Endometrium (tissue), 2 donors: Measurements from ENCODE around the gene DCLK1.
"Not testable (repeated sequence)": the region's sequence is repeated elsewhere in the genome, so short reads cannot be mapped to it uniquely, and the experiment has no call there.

ENCODE experiments used
- FAIRE-seq: peaks from 2 replicates; lab custom pipeline; 2012; peaks lifted over from hg19 to GRCh38; lab: Jason Lieb, UNC
- donor health status: control.
- donor health status: control.

DCLK1 gene

GRCh38 chr13:36084131-36084530, 47.1 kb downstream of the DCLK1 start:
- no peak for FAIRE-seq

- FAIRE-seq: no peak
Measured at GRCh38 chr13:36082806-36083205, 48.4 kb downstream of the DCLK1 start.

GRCh38 chr13:36082396-36082795, 48.8 kb downstream of the DCLK1 start:
- FAIRE-seq: no peak

DNA sequence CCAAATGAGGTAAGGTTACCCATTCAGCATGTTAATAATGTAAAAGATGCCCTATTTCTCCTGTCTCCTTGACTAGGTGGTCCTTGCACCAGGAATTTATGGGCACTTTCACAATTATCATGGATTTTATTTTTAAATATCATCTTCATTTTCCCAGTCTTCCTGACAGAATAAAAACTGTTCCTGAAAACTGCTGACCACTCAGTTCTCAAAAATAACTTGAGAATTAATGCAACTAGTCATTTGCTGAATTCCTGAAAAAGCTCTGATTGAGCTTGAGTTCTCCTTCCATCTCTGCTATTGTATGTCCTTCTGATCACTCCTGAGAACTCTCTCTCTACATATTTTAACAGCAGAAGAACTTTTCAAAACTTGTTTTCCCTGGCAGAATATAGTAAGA, 55.0 kb downstream of the DCLK1 start:
- no peak for FAIRE-seq

DNA sequence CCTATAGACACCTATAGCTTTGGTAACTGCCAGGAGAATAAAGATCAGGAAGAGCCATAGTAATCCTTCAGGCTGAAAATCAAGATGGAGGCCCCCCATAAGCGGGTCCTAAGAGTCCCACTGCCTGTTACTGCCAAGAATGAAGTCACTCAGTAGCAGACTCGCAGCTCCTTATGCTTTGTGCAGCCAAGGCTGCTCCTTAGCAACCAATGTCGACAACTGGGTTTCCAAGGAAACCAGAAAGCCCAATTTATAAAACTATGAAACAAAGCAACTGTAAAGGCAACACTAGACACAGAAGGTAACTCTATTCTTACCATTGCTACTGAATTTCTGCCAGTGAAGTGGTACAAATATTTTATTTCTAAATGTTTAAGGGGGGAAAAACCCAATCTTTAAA, 56.5 kb downstream of the DCLK1 start:
- no peak for FAIRE-seq

GRCh38 chr13:36072152-36072935, 58.8 kb downstream of the DCLK1 start:
- no peak for FAIRE-seq

GRCh38 chr13:36070504-36071192, 60.5 kb downstream of the DCLK1 start:
- not testable (repeated sequence) for FAIRE-seq

DNA sequence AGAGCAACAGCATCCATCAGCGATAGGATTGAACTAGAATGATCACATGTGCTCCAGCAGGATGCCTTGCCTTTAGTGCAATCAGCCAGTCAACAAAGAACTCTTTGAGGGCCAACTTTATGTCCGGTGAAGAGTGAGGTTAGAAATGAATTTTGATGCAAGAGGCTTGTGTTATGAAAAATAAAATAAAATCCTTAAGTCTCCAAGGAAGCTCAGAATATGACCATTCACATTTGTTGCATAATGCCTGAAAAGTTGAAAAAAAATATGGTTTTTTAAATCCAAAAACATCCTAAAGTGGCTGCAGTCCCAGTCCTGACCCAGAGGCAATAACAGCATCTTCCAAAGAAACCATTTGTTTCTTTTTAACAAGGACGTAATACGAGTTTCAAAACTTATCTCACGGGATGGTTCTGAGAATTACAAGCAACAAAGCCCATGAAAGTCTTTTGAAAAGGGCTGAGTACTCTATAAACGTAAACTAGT, 61.3 kb downstream of the DCLK1 start:
- no peak for FAIRE-seq

- FAIRE-seq: no peak
Measured at GRCh38 chr13:36068991-36069390, 62.2 kb downstream of the DCLK1 start.

- FAIRE-seq: peak; percentile 43
Measured at GRCh38 chr13:36068566-36068965, 62.6 kb downstream of the DCLK1 start.

GRCh38 chr13:36067746-36068381, 63.3 kb downstream of the DCLK1 start:
- FAIRE-seq: peak; percentile 89

- FAIRE-seq: no peak
Measured at GRCh38 chr13:36062249-36062648, 68.9 kb downstream of the DCLK1 start.

- no peak for FAIRE-seq
Measured at GRCh38 chr13:36061621-36062020, 69.6 kb downstream of the DCLK1 start.

DNA sequence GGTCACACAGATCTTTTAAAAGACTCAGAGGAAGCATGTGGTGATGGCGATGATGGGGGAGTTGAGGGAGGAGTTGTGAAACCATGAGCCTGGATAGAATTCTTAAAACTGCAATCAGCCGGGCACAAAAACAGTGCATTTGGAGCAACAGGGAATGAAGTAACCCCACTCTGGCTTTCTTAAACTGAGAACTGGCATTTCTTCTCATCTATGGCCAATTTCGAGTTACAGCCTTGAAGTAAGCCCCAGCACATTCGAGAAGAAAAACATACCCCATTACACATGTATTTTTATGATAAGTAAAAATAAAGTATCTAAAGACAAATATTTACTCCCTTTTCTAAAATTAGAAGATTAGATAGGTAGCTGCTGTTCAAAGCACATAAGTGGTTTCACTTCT, 70.1 kb downstream of the DCLK1 start:
- no peak for FAIRE-seq

GRCh38 chr13:36059321-36059720, 71.9 kb downstream of the DCLK1 start:
- FAIRE-seq: no peak

- no peak for FAIRE-seq
Measured at GRCh38 chr13:36058116-36058515, 73.1 kb downstream of the DCLK1 start.

GRCh38 chr13:36057547-36057946, 73.6 kb downstream of the DCLK1 start:
- FAIRE-seq: no peak

DNA sequence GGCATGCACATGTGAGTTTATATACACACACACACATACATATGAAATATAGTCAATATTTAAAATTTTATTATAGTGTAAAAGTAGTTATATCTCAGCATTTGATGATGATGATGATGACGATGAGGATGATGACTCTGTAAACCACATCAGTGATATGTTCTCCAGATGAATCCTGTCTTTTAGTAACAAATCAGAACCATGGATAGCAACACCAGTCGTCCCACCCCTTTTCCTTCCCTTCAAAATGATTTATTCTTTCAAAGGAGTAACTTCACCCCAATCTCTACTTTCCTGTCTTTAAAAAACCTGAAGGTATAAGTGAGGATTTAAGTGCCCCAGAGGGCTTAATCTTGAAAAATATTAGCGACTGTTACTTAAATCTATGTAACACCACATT, 74.1 kb downstream of the DCLK1 start:
- no peak for FAIRE-seq

GRCh38 chr13:36055366-36055765, 75.8 kb downstream of the DCLK1 start:
- FAIRE-seq: no peak

DNA sequence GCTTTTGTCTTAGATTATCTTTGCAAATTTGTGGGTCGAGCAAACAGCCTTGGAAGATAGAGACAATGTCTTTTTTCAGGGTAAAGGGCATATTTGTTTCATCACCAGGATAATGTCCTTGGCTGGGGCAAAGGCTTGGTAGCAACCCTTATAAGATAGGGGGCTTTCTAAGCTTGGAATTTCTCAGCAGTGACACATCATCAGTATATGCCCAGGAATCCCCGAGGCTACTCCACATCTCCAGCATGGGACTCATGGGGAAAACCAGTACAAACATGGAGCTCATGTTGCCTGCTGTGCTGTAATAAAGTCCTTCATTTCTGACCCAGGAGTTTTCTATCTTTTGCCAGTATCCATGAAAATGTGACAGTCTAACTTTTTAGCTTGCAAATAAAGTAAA, 77.1 kb downstream of the DCLK1 start:
- no peak for FAIRE-seq

- FAIRE-seq: no peak
Measured at GRCh38 chr13:36051082-36051481, 80.1 kb downstream of the DCLK1 start.

DNA sequence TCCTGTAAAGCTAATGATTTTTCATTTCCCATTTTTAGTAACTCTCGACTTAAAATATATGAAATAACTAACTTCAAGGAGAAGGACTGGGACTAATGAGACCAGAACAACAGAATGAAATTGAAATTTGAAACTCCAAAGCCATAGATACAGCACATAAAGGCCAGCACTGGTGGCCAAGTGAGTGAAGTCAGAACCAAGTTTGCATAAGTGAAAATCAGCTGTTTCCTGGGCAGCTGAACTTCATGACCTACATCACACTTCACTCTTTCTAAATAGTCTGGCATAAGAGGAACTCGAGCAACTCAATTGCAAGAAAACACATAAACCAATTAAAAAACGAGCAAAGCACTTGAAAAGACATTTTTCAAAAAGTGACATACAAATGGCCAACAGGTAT, 84.5 kb downstream of the DCLK1 start:
- no peak for FAIRE-seq
